HepG2 (cell line): ENCODE measurements around the gene GALNT16.

Source experiments
- DZIP1 ChIP-seq: sonication (generic); formaldehyde crosslinking; IDR thresholded peaks from 2 replicates; pipeline ENCODE4 v1.5.0; 2020; ENCODE audit warnings: mild to moderate bottlenecking, missing genetic modification reagents
- ESRRA ChIP-seq: sonication (generic); formaldehyde crosslinking; IDR thresholded peaks from 2 replicates; pipeline ENCODE4 v1.5.1; 2020; ENCODE audit warnings: mild to moderate bottlenecking, low read depth, missing genetic modification reagents

- no peak for TF ChIP-seq ESRRA (CRISPR knock-in tag)
- no peak for TF ChIP-seq DZIP1 (CRISPR knock-in tag)
Measured at GRCh38 chr14:69234106-69234505, 25.9 kb upstream of the GALNT16 start.
